Activated naive CD4-positive, alpha-beta T cell treated with Interleukin-2 at 50 U/mL for 16 hours (primary cell): ENCODE measurements around the gene IFI35.
A peak's percentile ranks its signal among the peaks of the same experiment; 100 is the strongest.
"Not testable (repeated sequence)": the region's sequence is repeated elsewhere in the genome, so short reads cannot be mapped to it uniquely, and the experiment has no call there.

ENCODE experiments used
- DNase-seq: peaks from one replicate; pipeline ENCODE4 v3.0.0-alpha.2; 2020

Gene IFI35

GRCh38 chr17:43024407-43025289 lies 18.1 kb downstream of the IFI35 start, which contains the start of gene RND2:
Gene RND2, plus strand, starts transcription at chr17:43025231. Its CDS starts 117 bp downstream, at chr17:43025348.
- DNase-seq, result peak; percentile 81

- no peak for DNase-seq
Measured at GRCh38 chr17:43025290-43025657, 18.7 kb downstream of the IFI35 start.

- DNase-seq, result no peak
Measured at GRCh38 chr17:43025766-43026537, 19.4 kb downstream of the IFI35 start.

GRCh38 chr17:43026595-43026994 lies 20.0 kb downstream of the IFI35 start:
- no peak for DNase-seq

- DNase-seq, result no peak
Measured at GRCh38 chr17:43027091-43028032, 20.8 kb downstream of the IFI35 start.

- DNase-seq, result no peak
Measured at GRCh38 chr17:43028221-43028861, 21.8 kb downstream of the IFI35 start.

GRCh38 chr17:43030137-43030767 lies 23.7 kb downstream of the IFI35 start:
- no peak for DNase-seq

GRCh38 chr17:43031666-43032065 lies 25.1 kb downstream of the IFI35 start:
- no peak for DNase-seq

GRCh38 chr17:43033948-43034881 lies 27.6 kb downstream of the IFI35 start:
- DNase-seq, result no peak

- DNase-seq, result no peak
Measured at GRCh38 chr17:43034894-43035293, 28.3 kb downstream of the IFI35 start.

- no peak for DNase-seq
Measured at GRCh38 chr17:43039646-43040045, 33.1 kb downstream of the IFI35 start.

- DNase-seq, result no peak
Measured at GRCh38 chr17:43040655-43041054, 34.1 kb downstream of the IFI35 start.

- DNase-seq, result no peak
Measured at GRCh38 chr17:43042025-43042628, 35.5 kb downstream of the IFI35 start.

GRCh38 chr17:43043307-43043706 lies 36.7 kb downstream of the IFI35 start:
- no peak for DNase-seq

- no peak for DNase-seq
Measured at GRCh38 chr17:43044024-43044423, 37.4 kb downstream of the IFI35 start.

- DNase-seq, result no peak
Measured at GRCh38 chr17:43051969-43052368, 45.4 kb downstream of the IFI35 start.

- not testable (repeated sequence) for DNase-seq
Measured at GRCh38 chr17:43053008-43053407, 46.4 kb downstream of the IFI35 start.

- DNase-seq, result no peak
Measured at GRCh38 chr17:43056051-43056450, 49.5 kb downstream of the IFI35 start.

GRCh38 chr17:43062984-43063638 lies 56.5 kb downstream of the IFI35 start:
- no peak for DNase-seq
